Activated CD8-positive, alpha-beta memory T cell treated with anti-CD3 and anti-CD28 coated beads for 36 hours (primary cell): ENCODE results near the gene ZFP92. TPM values are rescaled to one million over a fixed set of nuclear protein-coding genes. Genes with fewer than 3 reads are reported as not detected.

ENCODE experiments used
- CTCF ChIA-PET: fragments of 350-600 bp; sonication (Branson Sonifier 250); formaldehyde crosslinking; loops from one replicate; lab custom pipeline; 2021; ENCODE audit warnings: antibody characterized with exemption; lab: Charles Lee
- POLR2A ChIA-PET: fragments of 350-600 bp; sonication (Branson Sonifier 250); formaldehyde crosslinking; loops from one replicate; lab custom pipeline; 2021; ENCODE audit warnings: antibody characterized with exemption; lab: Charles Lee
- total RNA-seq, 2 experiments: library from RNA; stranded (reverse); gene quantifications; one replicate each; pipeline ENCODE4 v1.2.3, GENCODE V29; 2021

ZFP92 gene
- 1 to 10 TPM; 1.8 to 2.0 TPM for total RNA-seq

GRCh38 chrX:153411255-153411987 lies at the start of gene ZFP92:
ZFP92 (plus strand) TSS chrX:153411472; CDS start chrX:153418323, 6,851 bp downstream.
- POLR2A ChIA-PET: no interaction called here
- CTCF ChIA-PET: interaction anchor here (0.8 kb wide), 1 partner anchor 12 kb away, joined by 3 read pairs; no protein-coding TSS in a partner anchor

GRCh38 chrX:153361781-153362397 lies 49.4 kb upstream of the ZFP92 start:
- CTCF ChIA-PET: no interaction called here

GRCh38 chrX:153365670-153366069 lies 45.6 kb upstream of the ZFP92 start:
- ChIA-PET CTCF (no interaction called here), POLR2A (no interaction called here)

More at GRCh38 chrX:153361781-153362397, 49.4 kb upstream of the ZFP92 start:
- POLR2A ChIA-PET: no interaction called here

GRCh38 chrX:153366119-153366518 lies 45.2 kb upstream of the ZFP92 start:
- CTCF ChIA-PET: no interaction called here

GRCh38 chrX:153366878-153367538 lies 44.3 kb upstream of the ZFP92 start:
- ChIA-PET CTCF (no interaction called here), POLR2A (no interaction called here)

More at GRCh38 chrX:153366119-153366518, 45.2 kb upstream of the ZFP92 start:
- POLR2A ChIA-PET: no interaction called here

GRCh38 chrX:153370293-153371055 lies 40.8 kb upstream of the ZFP92 start:
- ChIA-PET CTCF (interaction anchor here (0.5 kb wide), 1 partner anchor 719 kb away, joined by 4 read pairs; no protein-coding TSS in a partner anchor), POLR2A (no interaction called here)

- ChIA-PET POLR2A (no interaction called here), CTCF (interaction anchor here (0.5 kb wide), 1 partner anchor 718 kb away, joined by 4 read pairs; no protein-coding TSS in a partner anchor)
Observed at GRCh38 chrX:153371256-153371655, 40.0 kb upstream of the ZFP92 start.

- CTCF ChIA-PET: interaction anchor here (0.7 kb wide), 1 partner anchor 47 kb away, joined by 4 read pairs; no protein-coding TSS in a partner anchor
- POLR2A ChIA-PET: no interaction called here
Observed at GRCh38 chrX:153372949-153373348, 38.3 kb upstream of the ZFP92 start.

- POLR2A ChIA-PET: no interaction called here
- CTCF ChIA-PET: no interaction called here
Observed at GRCh38 chrX:153374426-153374825, 36.8 kb upstream of the ZFP92 start.

GRCh38 chrX:153375571-153375970 lies 35.7 kb upstream of the ZFP92 start:
- CTCF ChIA-PET: no interaction called here
- POLR2A ChIA-PET: no interaction called here

- POLR2A ChIA-PET: no interaction called here
- CTCF ChIA-PET: no interaction called here
Observed at GRCh38 chrX:153377727-153378126, 33.5 kb upstream of the ZFP92 start.

GRCh38 chrX:153378607-153379006 lies 32.7 kb upstream of the ZFP92 start:
- ChIA-PET POLR2A (no interaction called here), CTCF (no interaction called here)

GRCh38 chrX:153379508-153379907 lies 31.8 kb upstream of the ZFP92 start:
- CTCF ChIA-PET: no interaction called here
- POLR2A ChIA-PET: no interaction called here

- CTCF ChIA-PET: no interaction called here
- POLR2A ChIA-PET: no interaction called here
Observed at GRCh38 chrX:153379971-153380581, 31.2 kb upstream of the ZFP92 start.

- ChIA-PET POLR2A (no interaction called here), CTCF (no interaction called here)
Observed at GRCh38 chrX:153380691-153381090, 30.6 kb upstream of the ZFP92 start.

- CTCF ChIA-PET: no interaction called here
- POLR2A ChIA-PET: no interaction called here
Observed at GRCh38 chrX:153381684-153382532, 29.4 kb upstream of the ZFP92 start.

- POLR2A ChIA-PET: no interaction called here
- CTCF ChIA-PET: no interaction called here
Observed at GRCh38 chrX:153382563-153383482, 28.4 kb upstream of the ZFP92 start.
